Activated CD4-positive, alpha-beta memory T cell treated with anti-CD3 and anti-CD28 coated beads for 36 hours (primary cell): ENCODE data around the gene ALPK1. TPM values are rescaled to one million over a fixed set of nuclear protein-coding genes. Genes with fewer than 3 reads are reported as not detected.

Experiments
- CTCF ChIA-PET: fragments of 350-600 bp; sonication (Branson Sonifier 250); formaldehyde crosslinking; loops from one replicate; lab custom pipeline; 2021; ENCODE audit warnings: antibody characterized with exemption, inconsistent platforms; lab: Charles Lee
- POLR2A ChIA-PET: fragments of 350-600 bp; sonication (Branson Sonifier 250); formaldehyde crosslinking; loops from one replicate; lab custom pipeline; 2021; ENCODE audit warnings: antibody characterized with exemption; lab: Charles Lee
- DNase-seq: peaks from one replicate; pipeline ENCODE4 v3.0.0-alpha.2; 2020
- H3K27ac Mint-ChIP-seq: one replicate; pipeline ENCODE4 v1.8.0; 2021; ENCODE audit warnings: mixed read lengths
- H3K27me3 Mint-ChIP-seq: one replicate; pipeline ENCODE4 v1.8.0; 2021; ENCODE audit warnings: mixed read lengths
- H3K36me3 Mint-ChIP-seq: one replicate; pipeline ENCODE4 v1.8.0; 2021; ENCODE audit warnings: mixed read lengths
- H3K4me1 Mint-ChIP-seq: one replicate; pipeline ENCODE4 v1.8.0; 2021; ENCODE audit warnings: low read depth, mixed read lengths
- H3K4me3 Mint-ChIP-seq: one replicate; pipeline ENCODE4 v1.8.0; 2021; ENCODE audit warnings: mild to moderate bottlenecking, mixed read lengths
- H3K9me3 Mint-ChIP-seq: one replicate; pipeline ENCODE4 v1.8.0; 2021; ENCODE audit warnings: mixed read lengths
- intact Hi-C: fragments of 100-400 bp; cut with micrococcal nuclease; formaldehyde crosslinking; loops from one replicate; pipeline ENCODE4 v1.15.1; 2023
- total RNA-seq, 2 experiments: library from RNA; stranded (reverse); gene quantifications; one replicate each; pipeline ENCODE4 v1.2.3, GENCODE V29; 2021

The ALPK1 gene
- total RNA-seq, 2 experiments from 2014 or later = 21.5 to 22.9 TPM

GRCh38 chr4:112402098-112402497 lies 104.9 kb downstream of the ALPK1 start:
- H3K9me3 Mint-ChIP-seq = no peaks in the 10 kb centered on the region
- no peak overlapping the region for H3K27ac Mint-ChIP-seq
- ChIA-PET CTCF (no interaction called here), POLR2A (no interaction called here)
- H3K4me1 Mint-ChIP-seq = no peaks in the 10 kb centered on the region
- intact Hi-C loops = no loop called here
- no peak overlapping the region for H3K4me3 Mint-ChIP-seq
- H3K36me3 Mint-ChIP-seq = peaks cover 9% of the 10 kb centered on the region
- no peaks in the 10 kb centered on the region for H3K27me3 Mint-ChIP-seq
- DNase-seq = no peak

DNA sequence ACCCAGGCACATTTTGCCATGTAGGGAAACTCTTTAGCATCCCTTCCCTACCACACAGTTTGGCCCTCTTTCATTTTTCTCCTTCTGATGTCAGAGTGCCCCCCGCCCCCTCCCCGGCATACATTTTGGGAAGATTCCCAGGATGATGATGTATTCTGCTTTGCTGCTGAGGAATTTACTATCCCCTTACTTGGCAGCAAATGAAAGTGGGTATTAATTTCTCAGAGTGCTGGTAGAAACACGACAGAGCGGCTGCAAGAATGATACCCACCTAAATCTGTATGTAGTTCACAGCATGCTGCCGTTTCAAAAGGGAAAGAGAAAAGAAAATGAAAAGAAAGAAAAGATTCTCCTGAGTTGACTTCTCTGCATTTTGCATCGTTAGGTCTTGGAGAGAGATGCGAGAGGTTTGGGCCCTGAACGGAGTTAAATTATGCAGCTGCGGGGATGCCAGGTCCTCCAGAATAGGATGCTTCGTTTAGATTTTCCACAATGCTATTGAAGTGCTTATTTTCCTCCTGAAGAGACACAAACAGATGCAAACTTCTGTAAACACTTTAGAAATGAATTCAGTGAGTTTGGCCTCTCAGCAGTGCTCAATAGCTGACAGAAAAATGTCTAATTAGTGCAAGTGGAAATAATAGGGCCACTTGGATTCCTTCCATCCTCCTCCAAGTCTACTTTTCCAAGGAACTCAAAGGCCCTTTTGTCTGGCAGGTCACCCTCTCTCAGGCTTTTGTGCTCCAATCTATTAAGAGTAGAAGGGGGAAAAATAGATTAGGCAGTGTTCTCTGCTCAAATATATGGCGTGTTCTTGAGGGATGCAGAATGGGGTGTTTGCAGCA lies 106.2 kb downstream of the ALPK1 start:
- Mint-ChIP-seq H3K4me1 (no peaks in the 10 kb centered on the region), H3K27me3 (no peaks in the 10 kb centered on the region), H3K27ac (no peak overlapping the region), H3K9me3 (no peaks in the 10 kb centered on the region), H3K36me3 (peaks cover 9% of the 10 kb centered on the region), H3K4me3 (no peak overlapping the region)
- POLR2A ChIA-PET = no interaction called here
- intact Hi-C loops = no loop called here
- no peak for DNase-seq
- CTCF ChIA-PET = no interaction called here

DNA sequence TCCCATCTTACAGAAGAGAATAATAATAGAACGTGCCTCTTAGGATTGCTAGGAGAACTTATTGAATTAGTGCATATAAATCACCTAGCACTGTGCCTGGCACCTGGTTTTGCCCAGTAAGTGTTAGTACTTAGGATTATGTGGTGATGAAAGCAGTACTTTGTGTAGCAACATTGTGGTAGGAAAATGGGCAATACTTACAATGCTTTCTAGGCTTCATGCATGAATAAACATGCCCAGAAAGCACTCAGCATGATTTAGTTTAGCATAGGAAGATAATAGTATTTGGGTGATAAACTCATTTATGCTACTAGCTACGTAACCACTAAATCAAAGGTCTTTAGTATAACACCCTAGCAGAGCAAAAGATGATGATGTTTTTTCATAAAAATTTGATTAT lies 113.2 kb downstream of the ALPK1 start:
- Mint-ChIP-seq H3K27ac (no peak overlapping the region), H3K9me3 (no peaks in the 10 kb centered on the region), H3K4me3 (no peak overlapping the region), H3K27me3 (no peaks in the 10 kb centered on the region), H3K36me3 (peaks cover 11% of the 10 kb centered on the region), H3K4me1 (no peaks in the 10 kb centered on the region)
- no peak for DNase-seq
- CTCF ChIA-PET = no interaction called here
- POLR2A ChIA-PET = no interaction called here
- intact Hi-C loops = no loop called here

GRCh38 chr4:112410804-112411203 lies 113.6 kb downstream of the ALPK1 start:
- POLR2A ChIA-PET = no interaction called here
- no peak overlapping the region for H3K4me3 Mint-ChIP-seq
- peaks cover 11% of the 10 kb centered on the region for H3K36me3 Mint-ChIP-seq
- H3K27me3 Mint-ChIP-seq = no peaks in the 10 kb centered on the region
- H3K27ac Mint-ChIP-seq = no peak overlapping the region
- CTCF ChIA-PET = no interaction called here
- intact Hi-C loops = no loop called here
- H3K9me3 Mint-ChIP-seq = no peaks in the 10 kb centered on the region
- DNase-seq = no peak
- no peaks in the 10 kb centered on the region for H3K4me1 Mint-ChIP-seq

DNA sequence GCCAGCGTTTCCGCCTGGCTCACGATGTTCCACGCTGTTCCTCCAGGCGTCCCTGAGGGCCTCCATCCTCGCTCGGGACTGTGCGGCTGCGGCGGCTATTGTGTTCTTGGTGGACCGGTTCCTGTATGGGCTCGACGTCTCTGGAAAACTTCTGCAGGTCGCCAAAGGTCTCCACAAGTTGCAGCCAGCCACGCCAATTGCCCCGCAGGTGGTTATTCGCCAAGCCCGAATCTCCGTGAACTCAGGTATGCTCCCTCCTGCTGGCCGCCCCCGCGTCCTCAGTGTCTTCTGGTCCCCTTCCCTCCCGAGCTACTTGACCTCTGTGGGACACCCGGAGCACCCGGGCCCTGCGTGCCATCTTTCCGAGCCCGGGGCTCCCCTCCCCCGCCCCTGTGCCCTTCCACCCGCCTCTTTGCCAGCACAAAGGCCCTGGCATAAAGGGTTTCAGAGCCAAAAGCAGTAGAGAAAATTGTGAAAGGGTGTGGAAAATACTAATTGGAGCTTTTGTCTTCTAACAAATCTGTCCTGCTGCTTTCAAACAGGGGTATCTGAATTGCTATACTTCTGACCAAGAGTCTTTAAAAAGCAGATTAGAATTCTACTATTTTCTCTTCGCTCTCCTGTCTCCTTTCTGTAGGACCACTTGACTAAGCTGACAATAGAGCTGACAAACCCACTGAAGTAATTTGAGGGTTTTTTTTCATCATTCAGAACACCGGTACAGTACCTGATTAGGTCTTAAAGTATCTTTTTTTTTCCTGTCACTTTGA lies 114.8 kb downstream of the ALPK1 start:
- no peak for DNase-seq
- no peaks in the 10 kb centered on the region for H3K9me3 Mint-ChIP-seq
- H3K27ac Mint-ChIP-seq = no peak overlapping the region
- H3K27me3 Mint-ChIP-seq = no peaks in the 10 kb centered on the region
- no peaks in the 10 kb centered on the region for H3K4me1 Mint-ChIP-seq
- ChIA-PET POLR2A (no interaction called here), CTCF (interaction anchor here (0.7 kb wide), 1 partner anchor 47 kb away, joined by 3 read pairs; no protein-coding TSS in a partner anchor)
- peaks cover 11% of the 10 kb centered on the region for H3K36me3 Mint-ChIP-seq
- no peak overlapping the region for H3K4me3 Mint-ChIP-seq
- intact Hi-C loops = no loop called here

GRCh38 chr4:112416464-112416863 lies 119.3 kb downstream of the ALPK1 start:
- Mint-ChIP-seq H3K36me3 (peaks cover 9% of the 10 kb centered on the region), H3K4me3 (no peak overlapping the region), H3K27ac (no peak overlapping the region), H3K27me3 (no peaks in the 10 kb centered on the region), H3K4me1 (no peaks in the 10 kb centered on the region), H3K9me3 (no peaks in the 10 kb centered on the region)
- ChIA-PET CTCF (no interaction called here), POLR2A (no interaction called here)
- intact Hi-C loops = no loop called here
- DNase-seq = no peak

- intact Hi-C loops = no loop called here
- Mint-ChIP-seq H3K9me3 (no peaks in the 10 kb centered on the region), H3K4me1 (no peaks in the 10 kb centered on the region), H3K36me3 (peaks cover 11% of the 10 kb centered on the region), H3K4me3 (no peak overlapping the region), H3K27me3 (no peaks in the 10 kb centered on the region), H3K27ac (no peak overlapping the region)
- ChIA-PET CTCF (no interaction called here), POLR2A (no interaction called here)
- no peak for DNase-seq
Measured at GRCh38 chr4:112418092-112418491, 120.9 kb downstream of the ALPK1 start.

GRCh38 chr4:112421911-112422310 lies 124.7 kb downstream of the ALPK1 start:
- intact Hi-C loops = no loop called here
- no peak overlapping the region for H3K4me3 Mint-ChIP-seq
- POLR2A ChIA-PET = no interaction called here
- H3K27ac Mint-ChIP-seq = no peak overlapping the region
- H3K9me3 Mint-ChIP-seq = no peaks in the 10 kb centered on the region
- H3K27me3 Mint-ChIP-seq = no peaks in the 10 kb centered on the region
- no peak for DNase-seq
- CTCF ChIA-PET = no interaction called here
- peaks cover 2% of the 10 kb centered on the region for H3K36me3 Mint-ChIP-seq
- no peaks in the 10 kb centered on the region for H3K4me1 Mint-ChIP-seq

- POLR2A ChIA-PET = no interaction called here
- CTCF ChIA-PET = no interaction called here
- Mint-ChIP-seq H3K27ac (no peak overlapping the region), H3K4me1 (no peaks in the 10 kb centered on the region), H3K9me3 (no peaks in the 10 kb centered on the region), H3K4me3 (no peak overlapping the region), H3K27me3 (no peaks in the 10 kb centered on the region), H3K36me3 (peaks cover 5% of the 10 kb centered on the region)
- intact Hi-C loops = no loop called here
- DNase-seq = no peak
Measured at GRCh38 chr4:112422644-112423043, 125.5 kb downstream of the ALPK1 start.

DNA sequence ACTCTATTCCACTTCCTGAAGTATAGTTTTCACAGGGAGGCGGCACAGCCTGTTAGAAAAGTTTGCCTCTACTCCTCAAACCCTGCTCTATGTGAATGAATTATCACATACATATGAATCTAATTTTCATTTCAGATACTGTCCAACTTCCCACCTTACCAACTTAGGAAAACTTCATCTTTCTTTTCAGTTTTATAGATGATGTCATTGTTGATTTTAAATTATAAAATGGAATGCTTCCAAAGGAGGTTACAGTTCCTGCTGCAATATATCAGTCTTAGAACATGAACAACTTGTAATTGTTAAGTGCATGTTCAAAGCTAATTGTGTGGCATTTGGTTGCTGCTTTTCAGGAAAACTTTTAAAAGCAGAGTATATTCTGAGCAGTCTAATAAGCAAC lies 126.4 kb downstream of the ALPK1 start:
- Mint-ChIP-seq H3K4me3 (no peak overlapping the region), H3K36me3 (peaks cover 13% of the 10 kb centered on the region), H3K9me3 (no peaks in the 10 kb centered on the region), H3K27me3 (no peaks in the 10 kb centered on the region), H3K4me1 (no peaks in the 10 kb centered on the region), H3K27ac (no peak overlapping the region)
- DNase-seq = no peak
- intact Hi-C loops = no loop called here
- POLR2A ChIA-PET = no interaction called here
- CTCF ChIA-PET = no interaction called here

GRCh38 chr4:112425823-112426222 lies 128.7 kb downstream of the ALPK1 start:
- H3K9me3 Mint-ChIP-seq = no peaks in the 10 kb centered on the region
- peaks cover 17% of the 10 kb centered on the region for H3K36me3 Mint-ChIP-seq
- H3K4me1 Mint-ChIP-seq = no peaks in the 10 kb centered on the region
- H3K27ac Mint-ChIP-seq = no peak overlapping the region
- DNase-seq = no peak
- POLR2A ChIA-PET = no interaction called here
- H3K27me3 Mint-ChIP-seq = no peaks in the 10 kb centered on the region
- intact Hi-C loops = no loop called here
- CTCF ChIA-PET = no interaction called here
- H3K4me3 Mint-ChIP-seq = no peak overlapping the region

GRCh38 chr4:112426416-112426815 lies 129.2 kb downstream of the ALPK1 start:
- Mint-ChIP-seq H3K27ac (no peak overlapping the region), H3K9me3 (no peaks in the 10 kb centered on the region), H3K4me3 (no peak overlapping the region), H3K4me1 (no peaks in the 10 kb centered on the region), H3K27me3 (no peaks in the 10 kb centered on the region), H3K36me3 (peaks cover 17% of the 10 kb centered on the region)
- intact Hi-C loops = no loop called here
- ChIA-PET CTCF (no interaction called here), POLR2A (no interaction called here)
- no peak for DNase-seq
